GM08714 (cell line): ENCODE data around the gene FAM180A.
"Not testable (repeated sequence)": the region's sequence is repeated elsewhere in the genome, so short reads cannot be mapped to it uniquely, and the experiment has no call there.

Experiments used
- H3K4me3 ChIP-seq: fragments of 200-500 bp; sonication (Bioruptor generic); 2 replicates; pipeline ENCODE4 v1.5.1; 2014; ENCODE audit warnings: mild to moderate bottlenecking, low read length, inconsistent platforms
- ZNF274 ChIP-seq: IDR thresholded peaks from 2 replicates; pipeline ENCODE4 v1.6.1; 2012; ENCODE audit warnings: mild to moderate bottlenecking, low read depth, low read length

The FAM180A gene

DNA sequence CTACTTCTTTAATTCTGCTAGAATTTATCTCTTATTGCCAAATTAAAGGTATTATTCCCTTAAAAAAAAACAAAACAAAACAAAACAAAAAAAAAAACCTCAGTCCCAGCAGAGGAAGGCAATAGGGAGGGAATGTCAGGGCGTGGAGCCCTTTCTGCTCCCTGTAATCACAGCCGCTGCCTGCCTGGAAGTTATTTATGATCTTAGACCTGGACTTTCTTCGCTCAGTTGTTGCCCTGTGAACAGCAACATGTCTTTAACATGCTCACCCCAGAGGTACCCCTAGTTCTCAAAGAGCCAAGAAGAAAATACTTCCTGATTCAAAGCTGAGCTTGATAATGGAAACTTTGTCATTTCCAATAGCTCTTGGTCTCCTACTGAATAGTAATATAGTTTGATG, 7.7 kb downstream of the FAM180A start:
- TF ChIP-seq ZNF274, result no peak
- H3K4me3 ChIP-seq, result no peak overlapping the region

DNA sequence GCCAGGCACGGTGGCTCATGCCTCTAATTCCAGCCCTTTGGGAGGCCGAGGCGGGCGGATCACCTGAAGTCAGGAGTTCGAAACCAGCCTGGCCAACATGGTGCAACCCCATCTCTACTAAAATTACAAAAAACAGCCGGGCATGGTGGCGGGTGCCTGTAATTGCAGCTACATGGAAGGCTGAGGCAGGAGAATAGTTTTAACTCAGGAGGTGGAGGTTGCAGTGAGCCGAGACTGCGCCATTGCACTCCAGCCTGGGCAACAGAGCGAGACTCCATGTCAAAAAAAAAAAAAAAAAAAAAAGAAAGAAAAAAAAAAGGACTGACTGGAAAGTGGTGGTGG, 11.3 kb downstream of the FAM180A start:
- not testable (repeated sequence) for H3K4me3 ChIP-seq

DNA sequence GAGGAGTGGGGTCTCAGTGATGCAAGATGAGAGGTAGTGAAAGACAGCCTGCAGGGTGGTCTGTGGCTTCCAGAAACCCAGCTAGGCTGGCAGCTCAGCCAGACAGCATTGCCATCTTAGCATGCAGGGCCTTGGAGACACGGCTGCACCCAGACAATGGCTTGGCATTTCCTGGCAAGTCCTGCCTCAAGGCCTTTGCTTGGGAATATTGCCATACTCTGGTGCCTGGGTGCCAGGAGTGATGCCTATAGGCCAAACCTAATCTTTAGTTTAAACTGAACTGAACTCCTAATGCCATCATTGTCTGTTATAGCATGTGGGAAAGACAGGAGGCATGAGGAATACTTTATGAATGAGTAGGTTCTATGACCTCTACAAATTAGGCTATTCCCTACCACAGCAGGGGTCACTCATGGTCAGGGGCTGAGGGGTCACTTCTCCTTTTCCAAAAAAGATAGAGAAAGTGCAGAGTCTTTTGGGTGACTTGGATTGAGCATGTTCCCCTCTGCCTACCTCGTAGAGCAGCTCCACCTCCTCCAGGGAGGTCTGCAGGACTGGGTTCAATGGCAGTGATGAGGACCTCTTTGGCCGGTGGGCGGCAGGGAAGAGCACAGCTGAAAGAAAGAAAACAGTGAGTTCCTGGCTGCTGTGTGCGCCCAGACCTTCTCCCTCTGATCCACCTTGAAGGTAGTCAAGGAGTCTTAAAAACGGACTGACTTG, 11.9 kb downstream of the FAM180A start:
- H3K4me3 ChIP-seq, result no peak overlapping the region
- TF ChIP-seq ZNF274, result no peak

DNA sequence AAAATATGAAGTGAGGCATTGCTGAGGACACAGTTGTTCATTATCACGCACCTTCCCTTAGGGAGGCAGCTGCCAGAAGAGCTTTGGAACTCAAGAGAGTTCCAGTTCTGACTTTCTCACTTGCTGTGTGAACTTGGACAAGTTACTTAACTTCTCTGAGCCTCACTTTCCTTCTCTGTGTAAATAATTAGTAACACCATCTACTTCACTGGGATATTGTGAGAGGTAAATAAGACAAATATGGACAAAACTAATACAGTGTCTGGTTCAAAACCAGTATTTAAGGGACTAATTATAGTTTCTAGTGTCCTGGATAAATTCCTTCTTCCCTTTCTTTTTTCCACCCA, 14.3 kb downstream of the FAM180A start:
- no peak for TF ChIP-seq ZNF274
- H3K4me3 ChIP-seq, result no peak overlapping the region

DNA sequence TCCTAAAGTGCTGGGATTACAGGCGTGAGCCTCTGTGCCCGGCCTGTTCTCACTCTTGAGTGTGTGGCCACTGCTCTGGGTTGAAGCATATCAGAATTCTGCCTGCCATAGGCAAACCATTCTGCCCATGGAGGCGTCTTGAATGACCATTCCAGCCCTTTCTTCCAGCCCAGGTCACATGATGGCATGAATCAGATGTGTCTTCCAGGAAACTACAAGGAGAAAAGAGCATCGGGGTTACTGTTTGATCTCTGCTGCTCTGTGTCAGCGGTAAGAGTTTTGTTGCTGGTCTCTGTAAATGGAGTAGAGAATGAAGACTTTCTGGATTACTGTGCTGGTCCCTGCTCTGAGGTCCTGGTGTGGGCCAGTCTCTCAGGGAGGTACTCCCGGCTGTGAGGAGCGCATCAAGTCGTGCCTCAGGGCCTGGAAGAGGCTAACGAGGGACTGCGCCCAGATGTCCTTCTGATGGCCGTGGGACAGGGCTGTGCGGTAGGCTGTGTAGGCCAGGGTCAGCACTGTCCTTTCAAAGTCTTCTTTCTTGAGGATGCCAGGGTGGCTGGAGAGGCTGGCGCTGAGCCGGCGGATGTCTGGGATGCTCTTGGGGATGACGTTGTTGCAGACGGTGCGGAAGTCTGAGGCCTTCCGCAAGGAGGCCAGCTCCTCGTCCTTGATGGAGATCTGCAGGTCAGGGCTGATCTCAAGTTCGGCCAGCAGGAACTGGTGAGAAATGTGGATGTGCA, 14.8 kb downstream of the FAM180A start:
- no peak overlapping the region for H3K4me3 ChIP-seq
- TF ChIP-seq ZNF274, result no peak

DNA sequence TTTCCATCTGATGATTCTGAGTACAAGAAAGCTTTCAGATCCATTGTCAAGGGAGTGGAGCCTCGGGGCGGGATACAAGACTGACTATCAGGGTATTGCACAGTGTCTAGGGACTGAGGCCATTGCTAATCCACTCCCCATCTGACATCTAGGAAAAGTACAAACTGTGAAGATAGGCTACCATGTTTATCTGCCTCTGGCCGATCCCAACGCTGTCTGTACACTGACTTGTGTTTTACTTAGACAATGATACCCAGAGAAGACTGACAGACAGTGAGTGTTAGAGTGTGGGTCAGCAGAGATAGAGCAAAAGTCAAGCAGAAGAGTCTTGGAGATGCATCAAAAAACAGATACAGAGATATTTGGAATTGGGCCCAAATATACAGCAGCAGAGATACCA, 17.5 kb downstream of the FAM180A start:
- TF ChIP-seq ZNF274, result no peak

DNA sequence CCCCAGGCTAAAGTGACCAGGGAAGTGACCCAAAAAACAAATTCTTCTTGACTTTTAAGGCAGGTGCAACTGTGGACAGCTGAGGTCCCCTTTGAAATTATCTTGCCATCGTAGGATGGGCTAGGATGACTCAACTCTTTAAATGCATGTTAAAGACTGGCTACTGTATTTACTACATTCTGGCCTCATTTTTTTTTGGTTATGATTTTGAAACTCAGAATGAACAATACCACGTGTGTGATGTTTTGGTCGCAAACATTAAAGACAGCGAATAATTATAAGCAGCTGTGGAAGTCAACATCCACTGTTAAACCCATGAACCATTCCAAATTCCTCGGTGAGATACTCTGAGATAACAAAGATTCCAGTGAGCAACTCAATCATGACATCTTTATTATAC, 19.4 kb downstream of the FAM180A start:
- no peak overlapping the region for H3K4me3 ChIP-seq
- TF ChIP-seq ZNF274, result no peak

More for the DNA sequence above, 17.5 kb downstream of the FAM180A start:
- H3K4me3 ChIP-seq, result no peak overlapping the region

DNA sequence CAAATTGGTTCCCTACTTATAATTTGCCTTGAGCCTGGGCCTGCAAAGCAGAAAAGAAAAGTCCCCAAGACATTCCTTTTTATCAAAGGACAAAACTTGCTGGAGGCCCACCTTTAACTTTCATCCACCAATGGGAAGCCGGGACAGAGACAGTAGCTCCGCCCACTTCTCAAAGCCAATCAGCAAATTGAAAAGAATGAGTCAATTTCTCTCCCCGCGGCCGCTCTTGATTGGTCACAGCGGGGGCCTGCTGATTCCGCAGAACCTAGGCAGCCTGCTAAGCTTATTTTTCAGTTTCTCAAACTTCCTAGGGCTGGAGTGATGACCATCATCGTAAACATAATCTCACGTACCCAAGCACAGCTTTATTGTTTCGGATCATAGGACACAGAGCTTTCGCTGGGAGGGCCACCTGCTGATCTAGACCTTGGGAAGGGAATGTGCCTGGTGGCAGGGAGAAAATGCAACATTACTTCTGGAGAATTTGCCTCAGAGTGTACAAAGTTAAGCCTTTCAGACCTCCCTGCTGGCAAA, 20.4 kb downstream of the FAM180A start, which contains the start of gene SLC13A4:
Gene SLC13A4, minus strand, starts transcription at position 51 of the 534 bp plus-strand sequence. CDS start 690 bp downstream, outside the sequence.
- H3K4me3 ChIP-seq, result no peak within 1 kb of the TSS
- no peak for TF ChIP-seq ZNF274

DNA sequence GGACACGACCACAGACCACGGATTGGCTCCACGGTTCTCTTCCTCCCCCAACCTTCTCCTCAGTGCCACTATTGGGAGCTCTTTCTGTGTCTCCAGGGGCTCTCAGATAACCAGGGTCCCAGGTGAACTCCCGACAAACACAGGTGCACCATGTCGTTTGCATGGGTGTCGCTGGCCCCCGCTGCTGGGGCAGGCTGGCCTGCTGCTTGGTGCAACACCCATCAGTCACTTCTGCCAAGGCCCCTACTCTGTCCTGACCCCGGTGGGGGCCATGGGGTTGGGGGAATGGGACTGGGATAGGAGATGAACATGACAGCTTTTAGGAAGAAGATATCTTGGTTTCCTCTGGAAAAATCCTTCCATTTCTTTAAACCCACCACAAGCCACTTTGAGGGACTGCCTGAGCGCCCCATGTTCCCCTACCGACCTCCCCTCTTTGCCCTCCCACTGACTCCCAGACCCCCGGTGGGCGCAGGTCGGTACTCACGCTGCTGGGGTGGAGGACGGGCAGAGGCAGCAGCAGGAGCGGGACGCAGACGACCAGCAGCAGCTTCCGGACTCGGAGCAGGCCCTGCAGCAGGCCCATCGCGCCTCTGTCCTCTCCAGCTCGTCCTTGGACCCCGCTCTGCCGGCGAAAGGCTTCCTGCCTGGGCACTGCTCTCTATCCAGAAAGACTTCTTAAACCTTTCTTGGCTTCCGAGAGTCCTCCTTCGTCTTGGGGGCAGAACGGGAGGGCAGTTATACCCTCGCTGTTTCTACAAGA, 21.5 kb downstream of the FAM180A start:
- TF ChIP-seq ZNF274, result no peak

DNA sequence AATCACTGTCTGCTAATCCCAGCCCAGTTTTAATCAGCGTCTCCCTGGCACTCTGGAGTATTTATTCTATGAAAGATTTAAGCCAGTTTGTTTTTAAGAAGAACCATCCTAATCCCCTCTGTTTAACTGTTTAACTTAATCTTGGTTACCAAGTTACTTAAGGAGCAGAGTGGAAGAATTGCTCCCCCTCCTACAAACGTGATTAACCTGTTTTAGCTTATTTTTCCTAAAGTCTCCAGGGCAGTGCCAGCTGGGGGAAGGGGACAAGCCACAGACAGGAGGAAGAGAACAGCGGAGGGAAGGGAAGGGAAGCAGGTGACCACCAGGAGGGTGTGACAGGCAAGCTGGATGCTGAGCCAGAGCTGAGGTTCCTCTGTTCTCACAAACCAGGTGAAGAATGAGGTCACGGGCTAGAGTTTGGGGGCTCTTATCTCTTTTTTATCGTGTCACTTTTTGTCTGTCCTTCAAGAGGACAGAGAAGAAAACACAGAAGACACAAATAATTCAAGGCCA, 22.3 kb downstream of the FAM180A start:
- H3K4me3 ChIP-seq, result no peak overlapping the region

More for the DNA sequence above, 21.5 kb downstream of the FAM180A start:
- no peak overlapping the region for H3K4me3 ChIP-seq

DNA sequence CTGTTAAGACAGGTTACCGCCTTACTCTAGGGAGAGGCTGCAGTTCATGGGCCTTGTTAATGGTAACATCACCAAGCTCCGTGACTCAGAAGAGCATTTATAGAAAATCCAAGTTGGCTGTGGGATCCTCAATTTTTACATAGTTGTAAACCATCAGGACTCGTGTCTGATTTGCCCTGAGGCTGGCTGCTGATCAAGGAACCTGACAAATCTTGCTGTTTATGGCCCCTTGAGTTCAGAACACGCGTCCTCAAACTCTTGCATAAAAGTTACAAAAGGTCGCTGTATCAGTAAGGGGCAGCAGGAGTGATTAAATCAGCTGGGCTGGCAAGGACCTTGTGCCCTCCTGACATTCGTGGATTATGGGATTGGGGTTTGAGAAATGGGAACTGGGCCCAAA, 25.2 kb downstream of the FAM180A start:
- no peak overlapping the region for H3K4me3 ChIP-seq
- TF ChIP-seq ZNF274, result no peak

More for the DNA sequence above, 22.3 kb downstream of the FAM180A start:
- TF ChIP-seq ZNF274, result no peak

DNA sequence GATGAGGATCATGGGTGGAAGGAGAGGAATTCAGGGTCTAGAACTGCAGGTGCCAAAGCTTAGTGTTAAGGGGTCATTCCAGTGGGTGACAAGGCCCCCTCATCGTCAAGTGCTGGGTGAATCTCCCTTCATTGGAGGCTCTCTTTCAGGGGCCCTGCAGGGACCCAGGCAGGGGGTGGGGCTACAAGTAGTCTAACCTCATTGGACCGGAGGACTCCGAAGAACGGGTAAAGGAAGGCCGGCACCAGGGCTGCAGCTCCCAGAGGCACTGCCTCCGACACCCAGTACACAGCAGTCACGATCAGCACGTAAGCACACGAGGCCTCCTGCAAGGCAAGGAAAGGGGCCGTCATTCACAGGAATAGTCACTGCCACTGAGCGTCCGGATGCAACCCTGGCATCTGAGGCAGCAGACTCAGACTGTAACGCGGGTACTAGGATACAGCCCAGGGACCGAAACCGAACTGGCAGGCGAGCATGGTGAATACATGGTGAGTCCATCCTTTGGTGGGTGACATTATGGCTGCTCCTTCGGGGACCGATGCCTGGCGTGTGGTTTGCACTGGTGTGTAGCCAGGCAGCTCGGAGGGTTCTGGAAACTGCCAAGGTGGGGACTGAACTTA, 27.3 kb downstream of the FAM180A start:
- H3K4me3 ChIP-seq, result no peak overlapping the region
- no peak for TF ChIP-seq ZNF274

DNA sequence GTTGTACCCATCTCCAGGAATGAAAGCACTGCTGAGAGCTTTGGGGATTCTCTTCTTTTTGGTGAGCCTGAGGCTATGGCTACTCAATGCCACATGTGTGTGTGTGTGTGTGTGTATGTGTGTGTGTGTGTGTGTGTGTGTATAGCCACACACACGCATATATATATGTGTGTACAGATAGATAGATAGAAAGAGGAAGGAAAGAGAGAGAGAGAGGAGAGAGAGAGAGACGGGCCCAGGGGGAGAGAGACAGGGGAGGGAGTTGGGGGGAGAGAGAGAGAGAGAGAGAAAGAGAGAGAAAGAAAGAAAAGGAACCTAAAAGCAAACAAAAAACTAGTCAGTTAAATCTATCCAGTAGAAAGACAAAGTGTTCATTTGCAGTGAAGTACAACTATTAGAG, 28.9 kb downstream of the FAM180A start:
- H3K4me3 ChIP-seq, result no peak overlapping the region
- TF ChIP-seq ZNF274, result no peak
